Raji (cell line): ENCODE measurements around the gene YIPF3.

Experiments used
- POLR2A ChIP-seq: IDR thresholded peaks from 2 replicates; pipeline ENCODE4 v1.6.1; 2011; ENCODE audit warnings: low read depth, low read length, control low read depth; ENCODE audit not compliant: insufficient read depth

YIPF3 gene

DNA sequence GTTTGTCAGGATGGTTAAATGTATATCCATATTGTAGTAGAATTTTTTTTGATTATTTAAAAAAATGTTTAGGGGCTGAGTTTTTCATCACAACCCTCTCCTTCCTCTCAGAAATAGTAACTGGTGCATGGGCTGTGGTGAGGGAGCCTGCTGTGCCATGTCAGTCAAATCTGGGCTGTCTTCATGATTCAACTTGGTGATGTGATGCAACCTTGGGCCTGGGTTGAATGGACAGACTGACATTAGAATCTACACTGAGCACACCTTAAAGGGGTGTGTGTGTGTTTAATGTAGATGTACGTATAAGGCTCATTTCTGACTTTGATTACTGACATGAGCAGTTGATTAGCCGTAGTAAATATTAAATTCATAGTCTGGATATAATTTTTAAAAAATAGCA is 35.7 kb downstream of the YIPF3 start:
- no peak for TF ChIP-seq POLR2A

GRCh38 chr6:43478008-43478372 is 38.7 kb downstream of the YIPF3 start:
- no peak for TF ChIP-seq POLR2A

DNA sequence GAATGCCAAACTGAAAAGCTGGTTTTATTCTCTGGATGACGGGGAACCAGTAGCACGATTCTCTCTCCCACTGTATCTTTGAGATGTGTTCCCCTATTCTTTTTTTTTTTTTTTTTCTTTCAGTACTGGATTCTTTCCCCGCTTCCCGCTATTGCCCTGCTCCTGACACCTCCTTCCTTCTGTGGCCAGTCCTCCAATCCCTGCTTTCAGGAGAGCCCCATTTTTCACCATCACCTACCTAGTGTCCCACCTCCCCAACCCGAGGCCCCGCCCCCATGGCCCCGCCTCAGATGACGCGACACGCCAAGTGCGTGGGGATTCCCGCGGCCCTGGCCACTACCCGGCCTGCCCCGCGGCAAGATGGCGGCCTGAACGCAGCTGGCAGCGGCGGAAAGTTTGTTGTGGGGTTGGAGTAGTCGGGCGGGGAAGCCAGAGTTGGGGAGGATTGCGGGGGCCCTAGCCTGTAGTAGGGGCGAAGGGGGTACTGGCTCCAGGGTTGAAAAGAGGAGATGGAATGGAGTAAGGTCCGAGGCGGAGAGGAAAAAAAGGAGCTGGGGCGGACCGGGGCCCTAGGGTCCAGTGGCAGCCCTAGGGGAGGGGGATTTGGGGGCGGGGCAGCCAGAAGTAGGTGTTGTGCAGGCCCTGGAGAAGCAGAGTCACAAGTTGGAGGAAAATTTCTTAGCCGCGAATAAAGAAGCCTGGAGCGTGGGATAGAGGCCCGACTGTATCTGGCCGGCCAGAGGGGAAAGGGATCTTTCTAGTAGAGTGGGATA is 39.3 kb downstream of the YIPF3 start, which contains the start of gene TJAP1:
TJAP1 (plus strand) TSS at position 336 of the 773 bp plus-strand sequence. CDS start 21,432 bp downstream, outside the sequence.
- TF ChIP-seq POLR2A = peak; percentile 76

DNA sequence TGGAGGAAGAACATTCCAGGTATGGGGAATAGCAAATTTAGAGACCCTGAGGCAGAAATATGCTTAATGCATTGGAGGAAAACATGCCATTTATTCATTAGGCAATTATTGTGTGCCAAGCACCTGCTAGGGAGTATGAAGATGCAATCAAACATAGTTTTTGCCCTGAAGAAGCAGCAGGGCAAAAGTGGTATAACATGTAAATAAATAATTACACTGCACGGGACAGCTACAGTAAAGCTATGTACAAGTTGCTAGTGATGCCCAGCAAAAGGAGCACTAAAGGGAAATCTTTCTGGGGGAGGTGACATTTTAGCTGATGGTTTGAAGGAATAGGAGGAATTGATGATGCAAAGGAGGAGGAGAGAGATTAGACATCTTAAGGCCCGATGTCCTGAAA is 40.0 kb downstream of the YIPF3 start:
- no peak for TF ChIP-seq POLR2A

- no peak for TF ChIP-seq POLR2A
Observed at GRCh38 chr6:43475516-43475915, 41.2 kb downstream of the YIPF3 start.

GRCh38 chr6:43472515-43472914 is 44.2 kb downstream of the YIPF3 start:
- no peak for TF ChIP-seq POLR2A

- TF ChIP-seq POLR2A = no peak
Observed at GRCh38 chr6:43471399-43471798, 45.3 kb downstream of the YIPF3 start.

DNA sequence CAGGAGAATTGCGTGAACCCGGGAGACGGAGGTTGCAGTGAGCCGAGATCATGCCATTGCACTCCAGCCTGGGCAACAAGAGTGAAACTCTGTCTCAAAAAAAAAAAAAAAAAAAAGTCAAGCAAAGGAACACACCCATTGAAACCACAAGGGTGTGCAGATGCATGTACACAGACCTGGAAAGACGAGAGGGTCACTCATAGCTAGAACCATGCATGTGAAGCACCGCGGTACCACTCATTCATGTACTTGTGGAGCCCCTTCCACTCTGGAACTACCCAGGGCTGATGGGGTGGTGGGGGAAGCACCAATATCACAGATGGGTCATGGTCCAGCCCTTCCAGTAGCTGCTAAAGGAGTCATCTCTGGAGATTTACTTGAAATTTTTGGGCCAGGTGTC is 46.8 kb downstream of the YIPF3 start:
- no peak for TF ChIP-seq POLR2A

DNA sequence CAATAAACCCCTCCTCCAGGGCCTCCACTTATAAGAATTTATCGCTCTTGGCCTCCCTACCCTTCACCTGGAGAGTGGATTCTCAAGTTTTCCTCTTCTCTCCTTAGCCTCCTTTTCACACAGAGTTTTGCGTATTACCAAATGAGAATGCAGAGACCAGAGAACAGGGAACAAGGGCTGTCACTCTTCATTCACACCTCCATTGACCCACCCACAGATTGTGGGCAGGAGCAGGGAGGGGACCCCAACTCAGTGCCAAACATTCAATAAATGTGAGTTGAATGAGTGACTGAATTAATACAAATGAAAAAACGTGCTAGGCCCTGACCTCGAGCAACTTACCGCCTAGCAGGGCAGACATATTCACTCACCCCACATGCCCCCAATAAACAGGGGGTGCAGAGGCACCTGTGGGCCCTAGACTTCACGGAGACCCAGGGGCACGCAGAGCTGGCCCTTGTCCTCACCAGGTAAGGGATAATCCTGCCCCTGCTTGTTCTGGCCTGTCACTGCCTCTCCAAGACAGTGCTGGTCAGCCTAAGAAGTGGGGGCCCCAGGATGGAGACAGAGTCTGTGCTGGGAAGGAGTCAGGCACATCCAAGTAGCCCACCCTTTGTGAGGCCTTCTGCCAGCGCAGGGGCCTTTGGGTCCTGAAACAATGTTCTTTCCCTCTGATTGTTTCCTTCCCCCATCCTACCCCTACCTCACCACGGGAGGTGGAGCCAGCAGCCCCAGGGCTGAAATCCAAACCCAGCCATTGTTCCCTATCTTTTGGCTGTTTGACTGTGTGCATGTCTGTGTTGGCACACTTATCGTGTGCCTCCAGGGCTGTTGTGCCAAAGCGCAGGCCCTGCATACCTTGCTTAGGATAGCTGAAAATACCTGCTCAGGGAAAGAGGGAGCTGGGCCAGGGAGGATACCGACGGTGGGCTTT is 47.7 kb downstream of the YIPF3 start:
- no peak for TF ChIP-seq POLR2A

- no peak for TF ChIP-seq POLR2A
Observed at GRCh38 chr6:43468240-43468639, 48.5 kb downstream of the YIPF3 start.

DNA sequence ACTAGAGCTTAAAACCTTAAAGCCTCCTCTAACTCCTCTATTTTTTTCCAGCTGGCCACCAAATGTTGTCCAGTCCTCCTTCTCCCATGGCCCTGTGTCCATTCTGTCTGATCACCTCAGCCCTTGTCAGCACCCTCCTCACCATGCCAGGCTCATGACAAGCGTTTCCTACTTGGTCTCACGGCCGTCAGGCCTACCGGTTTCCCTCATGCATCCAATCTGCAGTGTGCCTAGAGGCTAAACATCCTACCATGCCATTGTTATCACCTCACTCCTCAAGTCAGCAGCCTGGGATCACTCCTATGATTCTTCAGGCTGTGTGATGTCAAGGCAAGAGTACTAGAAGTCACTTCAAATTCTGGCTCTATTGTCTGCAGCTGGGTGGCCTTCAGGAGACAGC is 49.0 kb downstream of the YIPF3 start:
- TF ChIP-seq POLR2A = no peak

GRCh38 chr6:43465948-43466347 is 50.8 kb downstream of the YIPF3 start:
- TF ChIP-seq POLR2A = no peak

GRCh38 chr6:43464337-43464736 is 52.4 kb downstream of the YIPF3 start:
- TF ChIP-seq POLR2A = no peak

DNA sequence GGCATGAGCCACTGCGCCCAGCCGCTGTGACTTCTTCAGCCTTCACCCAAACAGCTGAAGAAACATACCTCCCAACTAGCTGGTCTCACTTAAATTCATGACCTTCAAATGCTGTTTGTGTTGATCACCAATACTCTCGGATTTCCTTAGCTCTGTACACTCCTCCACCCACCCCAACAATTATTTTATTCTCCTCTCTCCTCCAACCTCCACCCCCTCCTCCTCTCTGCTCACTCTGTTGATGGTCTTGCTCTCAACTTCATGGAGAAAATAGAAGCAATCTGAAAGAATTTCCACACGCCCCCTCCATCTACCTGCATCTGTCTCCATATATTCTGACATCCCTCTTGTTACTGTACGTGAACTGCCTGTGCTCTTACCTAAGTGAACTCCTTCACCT is 54.8 kb downstream of the YIPF3 start:
- no peak for TF ChIP-seq POLR2A
